Measurements from ENCODE around the gene BEST4.

DNA sequence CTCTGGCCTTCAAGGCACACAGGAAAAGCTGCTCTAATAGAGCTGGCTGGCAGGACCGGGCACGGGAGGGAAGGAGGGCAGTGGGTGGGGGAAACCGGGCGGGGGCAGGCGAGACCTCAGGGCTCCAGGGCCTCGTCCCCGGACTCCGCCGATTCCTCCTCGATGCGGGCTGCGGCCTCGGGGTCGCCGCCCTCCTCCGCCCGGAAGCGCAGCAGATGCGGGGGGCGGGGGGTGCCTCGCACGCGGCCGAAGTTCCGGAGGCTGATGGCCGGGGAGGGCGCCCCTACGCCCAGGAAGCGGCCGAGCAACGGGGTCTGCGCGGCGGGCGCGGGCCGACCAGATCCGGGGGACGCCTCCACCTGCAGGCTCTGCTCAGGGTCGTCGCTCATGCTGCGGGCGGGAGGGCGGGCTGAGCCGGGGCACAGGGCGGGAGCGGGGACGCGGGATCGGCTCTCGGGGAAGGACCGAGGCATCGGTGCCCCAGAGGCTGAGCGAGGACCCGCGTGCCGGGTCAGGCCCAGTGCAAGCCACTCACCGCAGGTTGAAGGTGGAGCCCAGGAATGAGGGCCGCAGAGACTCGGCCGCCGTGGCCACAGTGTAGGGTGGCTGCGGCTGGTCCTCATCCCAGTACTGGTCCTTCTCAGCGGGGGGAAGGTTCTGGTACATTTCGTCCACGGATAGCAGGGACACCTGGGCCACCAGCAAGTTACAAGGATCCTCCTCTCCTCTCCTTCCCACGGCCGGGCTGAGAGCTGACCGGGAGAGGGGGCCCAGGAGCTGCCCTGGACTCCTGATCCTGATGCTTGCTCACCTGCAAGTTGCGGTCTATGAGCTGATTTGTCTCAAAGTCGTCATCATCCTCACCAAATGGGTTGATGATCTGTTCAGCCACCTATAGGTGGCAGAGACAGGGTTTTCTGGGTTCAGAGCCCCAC lies 3.6 kb downstream of the BEST4 start:
- TF ChIP-seq, protein P1, sequence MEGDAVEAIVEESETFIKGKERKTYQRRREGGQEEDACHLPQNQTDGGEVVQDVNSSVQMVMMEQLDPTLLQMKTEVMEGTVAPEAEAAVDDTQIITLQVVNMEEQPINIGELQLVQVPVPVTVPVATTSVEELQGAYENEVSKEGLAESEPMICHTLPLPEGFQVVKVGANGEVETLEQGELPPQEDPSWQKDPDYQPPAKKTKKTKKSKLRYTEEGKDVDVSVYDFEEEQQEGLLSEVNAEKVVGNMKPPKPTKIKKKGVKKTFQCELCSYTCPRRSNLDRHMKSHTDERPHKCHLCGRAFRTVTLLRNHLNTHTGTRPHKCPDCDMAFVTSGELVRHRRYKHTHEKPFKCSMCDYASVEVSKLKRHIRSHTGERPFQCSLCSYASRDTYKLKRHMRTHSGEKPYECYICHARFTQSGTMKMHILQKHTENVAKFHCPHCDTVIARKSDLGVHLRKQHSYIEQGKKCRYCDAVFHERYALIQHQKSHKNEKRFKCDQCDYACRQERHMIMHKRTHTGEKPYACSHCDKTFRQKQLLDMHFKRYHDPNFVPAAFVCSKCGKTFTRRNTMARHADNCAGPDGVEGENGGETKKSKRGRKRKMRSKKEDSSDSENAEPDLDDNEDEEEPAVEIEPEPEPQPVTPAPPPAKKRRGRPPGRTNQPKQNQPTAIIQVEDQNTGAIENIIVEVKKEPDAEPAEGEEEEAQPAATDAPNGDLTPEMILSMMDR (IDR thresholded peaks at IDR 0.05) = peak; percentile 17
- TF ChIP-seq EZH2 (IDR thresholded peaks at IDR 0.05; ENCODE audit: borderline replicate concordance, insufficient read depth, low read depth, low read length, poor library complexity, severe bottlenecking) = no peak
